HUES6 (cell line): Measurements from ENCODE around the gene RBBP5.

Source experiments
- H3K27ac ChIP-seq: 2 replicates; pipeline ENCODE4 v1.7.0; 2013; ENCODE audit warnings: low read depth, mild to moderate bottlenecking, low read length, inconsistent platforms
- H3K27me3 ChIP-seq: 2 replicates; pipeline ENCODE4 v1.6.1; 2013; ENCODE audit warnings: low read length; ENCODE audit not compliant: control insufficient read depth, insufficient read depth
- H3K36me3 ChIP-seq: 2 replicates; pipeline ENCODE4 v1.6.1; 2013; ENCODE audit warnings: low read length; ENCODE audit not compliant: control insufficient read depth, insufficient read depth
- H3K4me1 ChIP-seq: 2 replicates; pipeline ENCODE4 v1.6.1; 2013; ENCODE audit warnings: low read length; ENCODE audit not compliant: control insufficient read depth, insufficient read depth
- H3K4me3 ChIP-seq: 2 replicates; pipeline ENCODE4 v1.5.1; 2013; ENCODE audit warnings: low read depth, low read length
- H3K9ac ChIP-seq: one replicate; pipeline ENCODE4 v1.6.1; 2013; ENCODE audit warnings: mild to moderate bottlenecking, low read length
- H3K9me3 ChIP-seq: 2 replicates; pipeline ENCODE4 v1.6.1; 2013; ENCODE audit warnings: low read depth, low read length; ENCODE audit not compliant: control insufficient read depth, insufficient read depth

Gene RBBP5

GRCh38 chr1:205073511-205073910 lies 48.3 kb downstream of the RBBP5 start:
- no peak overlapping the region for H3K27ac ChIP-seq
- no peaks in the 10 kb centered on the region for H3K27me3 ChIP-seq
- H3K4me1 ChIP-seq = 0 out of 2 replicates have a peak, but pooled peaks cover 2% of the 10 kb centered on the region
- no peak overlapping the region for H3K9ac ChIP-seq
- no peaks in the 10 kb centered on the region for H3K9me3 ChIP-seq
- no peak overlapping the region for H3K4me3 ChIP-seq
- H3K36me3 ChIP-seq = no peaks in the 10 kb centered on the region

- Histone ChIP-seq H3K4me1 (0 out of 2 replicates have a peak, but pooled peaks cover 2% of the 10 kb centered on the region), H3K36me3 (no peaks in the 10 kb centered on the region), H3K27ac (no peak overlapping the region), H3K9me3 (no peaks in the 10 kb centered on the region), H3K9ac (no peak overlapping the region), H3K4me3 (no peak overlapping the region), H3K27me3 (no peaks in the 10 kb centered on the region)
Observed at GRCh38 chr1:205072881-205073280, 48.9 kb downstream of the RBBP5 start.

GRCh38 chr1:205072286-205072685 lies 49.5 kb downstream of the RBBP5 start:
- H3K27ac ChIP-seq = no peak overlapping the region
- H3K9me3 ChIP-seq = no peaks in the 10 kb centered on the region
- no peaks in the 10 kb centered on the region for H3K36me3 ChIP-seq

GRCh38 chr1:205071801-205072200 lies 50.0 kb downstream of the RBBP5 start:
- Histone ChIP-seq H3K4me3 (no peak overlapping the region), H3K27me3 (no peaks in the 10 kb centered on the region), H3K9ac (no peak overlapping the region), H3K4me1 (0 out of 2 replicates have a peak, but pooled peaks cover 2% of the 10 kb centered on the region), H3K27ac (no peak overlapping the region), H3K36me3 (no peaks in the 10 kb centered on the region), H3K9me3 (no peaks in the 10 kb centered on the region)

More at GRCh38 chr1:205072286-205072685, 49.5 kb downstream of the RBBP5 start:
- Histone ChIP-seq H3K4me3 (no peak overlapping the region), H3K9ac (no peak overlapping the region), H3K4me1 (0 out of 2 replicates have a peak, but pooled peaks cover 2% of the 10 kb centered on the region), H3K27me3 (no peaks in the 10 kb centered on the region)

- no peak overlapping the region for H3K9ac ChIP-seq
- H3K27ac ChIP-seq = no peak overlapping the region
- no peaks in the 10 kb centered on the region for H3K9me3 ChIP-seq
- H3K36me3 ChIP-seq = no peaks in the 10 kb centered on the region
- H3K4me3 ChIP-seq = no peak overlapping the region
- H3K4me1 ChIP-seq = 0 out of 2 replicates have a peak, but pooled peaks cover 2% of the 10 kb centered on the region
- no peaks in the 10 kb centered on the region for H3K27me3 ChIP-seq
Observed at GRCh38 chr1:205071028-205071409, 50.8 kb downstream of the RBBP5 start.

- no peak overlapping the region for H3K9ac ChIP-seq
- H3K27me3 ChIP-seq = peaks cover under 1% of the 10 kb centered on the region; the same call in 1 of the 2 replicates
- no peaks in the 10 kb centered on the region for H3K9me3 ChIP-seq
- H3K36me3 ChIP-seq = no peaks in the 10 kb centered on the region
- H3K4me1 ChIP-seq = 0 out of 2 replicates have a peak, but pooled peaks cover 2% of the 10 kb centered on the region
- H3K4me3 ChIP-seq = no peak overlapping the region
- H3K27ac ChIP-seq = no peak overlapping the region
Observed at GRCh38 chr1:205069371-205070125, 52.2 kb downstream of the RBBP5 start.

GRCh38 chr1:205068457-205069040 lies 53.2 kb downstream of the RBBP5 start:
- peaks cover 3% of the 10 kb centered on the region; the same call in 1 of the 2 replicates for H3K27me3 ChIP-seq
- H3K36me3 ChIP-seq = no peaks in the 10 kb centered on the region
- no peak overlapping the region for H3K27ac ChIP-seq
- no peak overlapping the region for H3K9ac ChIP-seq
- H3K4me3 ChIP-seq = no peak overlapping the region
- no peaks in the 10 kb centered on the region for H3K9me3 ChIP-seq
- 0 out of 2 replicates have a peak, but pooled peaks cover 2% of the 10 kb centered on the region for H3K4me1 ChIP-seq

GRCh38 chr1:205068001-205068400 lies 53.8 kb downstream of the RBBP5 start:
- H3K9me3 ChIP-seq = no peaks in the 10 kb centered on the region
- H3K9ac ChIP-seq = no peak overlapping the region
- no peak overlapping the region for H3K4me3 ChIP-seq
- 0 out of 2 replicates have a peak, but pooled peaks cover 2% of the 10 kb centered on the region for H3K4me1 ChIP-seq
- no peaks in the 10 kb centered on the region for H3K36me3 ChIP-seq
- H3K27me3 ChIP-seq = peaks cover 3% of the 10 kb centered on the region; the same call in 1 of the 2 replicates
- no peak overlapping the region for H3K27ac ChIP-seq

- peaks cover 3% of the 10 kb centered on the region; the same call in 1 of the 2 replicates for H3K27me3 ChIP-seq
- H3K4me3 ChIP-seq = no peak overlapping the region
- H3K36me3 ChIP-seq = no peaks in the 10 kb centered on the region
- no peak overlapping the region for H3K9ac ChIP-seq
- no peaks in the 10 kb centered on the region for H3K9me3 ChIP-seq
- peaks cover 3% of the 10 kb centered on the region; the same call in 1 of the 2 replicates for H3K4me1 ChIP-seq
- no peak overlapping the region for H3K27ac ChIP-seq
Observed at GRCh38 chr1:205067031-205067430, 54.7 kb downstream of the RBBP5 start.

GRCh38 chr1:205066141-205066818 lies 55.5 kb downstream of the RBBP5 start:
- H3K9ac ChIP-seq = no peak overlapping the region

More at GRCh38 chr1:205066141-205066818, 55.5 kb downstream of the RBBP5 start:
- Histone ChIP-seq H3K36me3 (no peaks in the 10 kb centered on the region), H3K27me3 (peaks cover 3% of the 10 kb centered on the region; the same call in 1 of the 2 replicates), H3K4me3 (no peak overlapping the region), H3K9me3 (no peaks in the 10 kb centered on the region), H3K4me1 (peaks cover 6% of the 10 kb centered on the region; the same call in 1 of the 2 replicates), H3K27ac (no peak overlapping the region)
